Measurements from ENCODE around the gene CHST13.
A peak's percentile ranks its signal among the peaks of the same experiment; 100 is the strongest.

CHST13 gene

DNA sequence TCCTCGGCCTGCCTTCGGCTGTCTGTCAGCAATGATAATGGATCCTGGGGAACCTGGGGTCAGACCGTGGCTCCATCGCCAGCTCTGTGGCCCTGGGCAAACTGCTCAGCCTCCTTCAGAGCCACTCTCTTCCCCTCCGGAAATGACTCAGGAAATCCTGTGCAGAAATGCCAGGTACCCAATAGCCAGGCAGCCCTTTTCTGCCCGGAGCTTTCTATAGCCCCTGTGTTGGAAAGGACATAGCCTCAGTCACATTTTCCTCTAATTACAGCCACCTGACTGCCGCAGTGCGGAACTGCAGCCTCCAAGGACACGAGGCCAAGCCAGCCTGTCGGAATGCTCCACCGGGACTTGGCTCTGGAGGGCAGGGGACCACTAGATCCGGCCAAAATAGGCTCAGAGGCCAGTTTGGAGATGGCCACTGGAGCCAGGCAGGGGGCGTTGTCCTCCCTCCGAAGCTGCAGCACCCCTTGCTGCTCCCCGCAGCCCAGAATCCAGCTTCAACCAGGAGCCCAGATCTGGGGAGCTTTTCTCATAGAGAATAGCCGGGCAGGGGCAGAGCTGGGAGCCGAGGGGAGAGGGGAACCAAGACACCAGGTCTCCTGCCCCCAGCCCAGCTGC lies 36.7 kb upstream of the CHST13 start:
- TF ChIP-seq, protein P1, sequence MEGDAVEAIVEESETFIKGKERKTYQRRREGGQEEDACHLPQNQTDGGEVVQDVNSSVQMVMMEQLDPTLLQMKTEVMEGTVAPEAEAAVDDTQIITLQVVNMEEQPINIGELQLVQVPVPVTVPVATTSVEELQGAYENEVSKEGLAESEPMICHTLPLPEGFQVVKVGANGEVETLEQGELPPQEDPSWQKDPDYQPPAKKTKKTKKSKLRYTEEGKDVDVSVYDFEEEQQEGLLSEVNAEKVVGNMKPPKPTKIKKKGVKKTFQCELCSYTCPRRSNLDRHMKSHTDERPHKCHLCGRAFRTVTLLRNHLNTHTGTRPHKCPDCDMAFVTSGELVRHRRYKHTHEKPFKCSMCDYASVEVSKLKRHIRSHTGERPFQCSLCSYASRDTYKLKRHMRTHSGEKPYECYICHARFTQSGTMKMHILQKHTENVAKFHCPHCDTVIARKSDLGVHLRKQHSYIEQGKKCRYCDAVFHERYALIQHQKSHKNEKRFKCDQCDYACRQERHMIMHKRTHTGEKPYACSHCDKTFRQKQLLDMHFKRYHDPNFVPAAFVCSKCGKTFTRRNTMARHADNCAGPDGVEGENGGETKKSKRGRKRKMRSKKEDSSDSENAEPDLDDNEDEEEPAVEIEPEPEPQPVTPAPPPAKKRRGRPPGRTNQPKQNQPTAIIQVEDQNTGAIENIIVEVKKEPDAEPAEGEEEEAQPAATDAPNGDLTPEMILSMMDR (IDR thresholded peaks at IDR 0.05; ENCODE audit: extremely low read depth, insufficient read depth, missing control alignments): no peak
- in situ Hi-C loops (cut with MboI; ENCODE audit: low pct_unique_long_range_greater_than_20kb, low sequenced_read_pairs, unreplicated experiment): no loop called here
- no peak for DNase-seq (ENCODE audit: low spot score)

DNA sequence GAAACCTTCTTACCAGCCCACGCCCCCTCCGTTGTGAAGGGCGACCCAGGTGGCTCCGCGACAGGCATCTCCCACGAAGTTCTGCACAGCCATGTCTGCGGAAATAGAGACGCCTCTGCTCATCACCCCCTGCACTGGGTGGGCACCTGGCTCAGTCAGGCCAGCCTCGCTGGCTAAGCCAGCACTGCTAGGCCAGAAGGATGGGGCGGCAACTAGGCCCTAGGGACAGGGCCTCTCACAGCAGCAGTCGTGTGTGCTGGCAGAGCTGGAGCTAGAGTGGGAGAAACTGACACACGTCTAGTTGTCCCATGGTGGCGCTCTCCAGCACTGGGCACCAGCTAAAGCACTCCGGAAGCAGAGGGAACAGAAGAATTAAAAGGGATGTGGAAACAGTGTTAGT lies 35.8 kb upstream of the CHST13 start:
- in situ Hi-C loops (cut with MboI; ENCODE audit: low pct_unique_long_range_greater_than_20kb, low sequenced_read_pairs, unreplicated experiment): no loop called here
- no peak for DNase-seq (ENCODE audit: low spot score)
- TF ChIP-seq, protein P1 (IDR thresholded peaks at IDR 0.05; ENCODE audit: extremely low read depth, insufficient read depth, missing control alignments): no peak

DNA sequence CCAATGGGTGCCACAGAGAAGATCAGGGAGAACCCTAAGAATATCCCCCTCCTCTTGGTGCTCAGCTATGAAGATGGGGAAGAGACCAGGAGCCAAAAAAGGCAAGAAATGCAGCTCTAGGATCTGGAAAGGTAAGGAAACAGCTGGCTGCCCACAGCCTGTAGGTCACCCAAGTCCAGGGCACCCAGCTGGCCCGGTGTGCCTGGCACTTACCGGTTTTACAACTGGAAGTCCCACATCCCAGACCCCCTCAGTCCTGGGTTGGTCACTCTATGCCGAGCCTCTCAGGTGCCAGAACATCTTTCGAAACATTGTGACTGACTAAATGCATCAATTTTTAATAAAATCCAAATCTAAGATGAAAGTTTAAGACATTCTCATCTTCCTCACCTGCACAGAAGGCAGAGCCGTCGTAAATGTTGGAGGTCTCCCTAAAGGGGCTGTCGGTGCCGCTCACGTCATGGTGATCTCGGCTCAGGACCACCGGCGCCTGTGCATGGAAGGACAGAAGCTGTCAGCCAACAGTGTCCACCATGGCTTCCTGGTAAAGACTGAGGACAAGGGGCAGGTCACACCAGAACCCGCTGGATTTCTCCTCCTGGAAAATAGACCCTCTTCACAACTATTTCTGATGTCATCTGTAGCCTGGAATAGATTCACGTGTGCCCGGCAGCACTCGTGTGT lies 34.9 kb upstream of the CHST13 start:
- TF ChIP-seq, protein P1 (IDR thresholded peaks at IDR 0.05; ENCODE audit: extremely low read depth, insufficient read depth, missing control alignments): no peak
- in situ Hi-C loops (cut with MboI; ENCODE audit: low pct_unique_long_range_greater_than_20kb, low sequenced_read_pairs, unreplicated experiment): no loop called here
- no peak for DNase-seq (ENCODE audit: low spot score)

- no peak for DNase-seq (ENCODE audit: low spot score)
- in situ Hi-C loops (cut with MboI; ENCODE audit: low pct_unique_long_range_greater_than_20kb, low sequenced_read_pairs, unreplicated experiment): no loop called here
- TF ChIP-seq, protein P1 (IDR thresholded peaks at IDR 0.05; ENCODE audit: extremely low read depth, insufficient read depth, missing control alignments): peak; percentile 8
These were observed 33.3 kb upstream of the CHST13 start for GRCh38 chr3:126490619-126491018.

GRCh38 chr3:126491221-126492013 lies 32.5 kb upstream of the CHST13 start:
- TF ChIP-seq, protein P1 (IDR thresholded peaks at IDR 0.05; ENCODE audit: extremely low read depth, insufficient read depth, missing control alignments): no peak
- in situ Hi-C loops (cut with MboI; ENCODE audit: low pct_unique_long_range_greater_than_20kb, low sequenced_read_pairs, unreplicated experiment): no loop called here
- DNase-seq (ENCODE audit: low spot score): no peak

- in situ Hi-C loops (cut with MboI; ENCODE audit: low pct_unique_long_range_greater_than_20kb, low sequenced_read_pairs, unreplicated experiment): no loop called here
- no peak for DNase-seq (ENCODE audit: low spot score)
- TF ChIP-seq, protein P1 (IDR thresholded peaks at IDR 0.05; ENCODE audit: extremely low read depth, insufficient read depth, missing control alignments): no peak
These were observed 30.9 kb upstream of the CHST13 start for GRCh38 chr3:126493051-126493450.
